Spleen (tissue), 7 donors: Measurements from ENCODE around the gene TC2N.

Experiments
- CTCF ChIP-seq, 11 experiments: fragments of 200-600 bp in 7 of 11; fragments of 450-650 bp in 4 of 11; sonication (generic) in 4 of 11; IDR thresholded peaks in 8 of 11; conservative IDR thresholded peaks in 3 of 11; 1 replicate in 7 of 11; 2 replicates in 4 of 11; pipeline versions ENCODE4 v1.4.0 to v1.8.0; 2016 to 2021; ENCODE audit warnings: antibody characterized with exemption in 11 of 11, inconsistent platforms in 4 of 11, mild to moderate bottlenecking in 1 of 11
- POLR2A ChIP-seq, 3 donors: fragments of 450-650 bp; IDR thresholded peaks; one replicate each; pipeline ENCODE4 v1.5.1; 2017; ENCODE audit warnings: antibody characterized with exemption in 3 of 3, mild to moderate bottlenecking in 1 of 3
- POLR2AphosphoS5 ChIP-seq, 3 donors: sonication (generic); formaldehyde crosslinking; IDR thresholded peaks; one replicate each; pipeline ENCODE4 v1.5.1; 2017; ENCODE audit warnings: antibody characterized with exemption in 3 of 3
- donor health status: DM: no; HTN: no; CAD: no; lungs with moderate emphysema.
- donor health status: DM: no; HTN: no; CAD: no.
- donor health status: DM: no; HTN: no; CAD: no.

DNA sequence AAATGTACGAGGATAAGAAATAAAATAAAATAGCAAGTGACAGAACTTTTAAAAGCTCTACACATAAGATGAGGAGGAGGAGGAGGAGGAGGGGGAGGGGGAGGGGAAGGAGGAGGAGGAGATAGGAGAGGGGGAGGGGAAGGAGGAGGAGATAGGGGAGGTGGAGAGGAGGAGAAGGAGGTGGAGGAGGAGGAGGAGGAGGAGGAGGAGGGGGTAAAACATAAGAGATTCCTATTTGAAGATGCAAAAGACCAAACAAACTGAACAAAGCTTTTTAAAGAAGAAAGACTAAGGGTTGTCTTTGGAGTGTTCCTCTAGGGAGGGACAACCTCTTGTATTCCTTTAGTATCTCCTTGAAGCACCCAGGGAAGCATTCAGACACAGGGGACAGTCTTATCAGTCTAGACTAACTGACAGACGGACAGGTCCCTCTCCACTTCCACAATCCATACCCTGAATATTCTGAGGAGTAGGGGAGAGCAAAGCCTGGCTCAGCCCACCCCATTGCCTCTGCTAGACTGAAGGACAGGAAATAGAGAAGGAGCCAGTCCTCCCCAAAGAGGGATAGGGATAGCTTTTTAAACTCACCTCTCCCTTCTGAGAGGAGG, 12.9 kb downstream of the TC2N start:
- no peak for TF ChIP-seq POLR2A (IDR thresholded peaks at IDR 0.05)
- no peak for TF ChIP-seq CTCF (IDR thresholded peaks at IDR 0.05 in 8 of 11, conservative IDR thresholded peaks at IDR 0.05 in 3 of 11)
- no peak for TF ChIP-seq POLR2AphosphoS5 (IDR thresholded peaks at IDR 0.05)
